DND-41 (cell line): ENCODE results near the gene MT3.

Experiments used
- ATAC-seq: fragments of 200-7000 bp; cut with Tn5 transposase; 3 replicates; pipeline ENCODE4 v1.9.1; 2021; ENCODE audit warnings: low read depth; ENCODE audit not compliant: insufficient read depth
- DNase-seq: peaks from one replicate; pipeline ENCODE4 v3.0.0-alpha.2; 2020
- H2AFZ ChIP-seq: 2 replicates; pipeline ENCODE4 v1.6.0; 2012; ENCODE audit warnings: low read depth, low read length
- H3K27ac ChIP-seq: 2 replicates; pipeline ENCODE4 v1.5.1; 2012; ENCODE audit warnings: low read length, inconsistent platforms
- H3K27me3 ChIP-seq: fragments of 200-600 bp; sonication (generic); 2 replicates; pipeline ENCODE4 v1.6.0; 2012; ENCODE audit warnings: low read length, mild to moderate bottlenecking, inconsistent platforms; ENCODE audit not compliant: insufficient read depth, poor library complexity
- H3K36me3 ChIP-seq: 2 replicates; pipeline ENCODE4 v1.5.1; 2012; ENCODE audit warnings: low read length, inconsistent platforms; ENCODE audit not compliant: insufficient read depth
- H3K4me1 ChIP-seq: 2 replicates; pipeline ENCODE4 v1.5.1; 2012; ENCODE audit warnings: mild to moderate bottlenecking, low read length; ENCODE audit not compliant: insufficient read depth
- H3K4me2 ChIP-seq: 2 replicates; pipeline ENCODE4 v1.6.0; 2012; ENCODE audit warnings: mild to moderate bottlenecking, moderate library complexity, low read length, inconsistent platforms; ENCODE audit not compliant: insufficient read depth
- H3K4me3 ChIP-seq, 2 experiments: fragments of 200-600 bp in 1 of 2; shearing (Covaris generic) in 1 of 2; 2 replicates each; pipeline ENCODE4 v1.5.1; 2012 to 2016; ENCODE audit warnings: inconsistent platforms in 2 of 2, low read length in 2 of 2, mild to moderate bottlenecking in 2 of 2, low read depth in 1 of 2, moderate library complexity in 1 of 2
- H3K79me2 ChIP-seq: 2 replicates; pipeline ENCODE4 v1.6.0; 2012; ENCODE audit warnings: low read length, inconsistent platforms; ENCODE audit not compliant: insufficient read depth
- H3K9ac ChIP-seq: 2 replicates; pipeline ENCODE4 v1.6.0; 2012; ENCODE audit warnings: low read depth, mild to moderate bottlenecking, inconsistent platforms, low read length, moderate library complexity
- H3K9me3 ChIP-seq: 2 replicates; pipeline ENCODE4 v1.5.1; 2012; ENCODE audit warnings: low read length, moderate library complexity, mild to moderate bottlenecking, inconsistent platforms; ENCODE audit not compliant: insufficient read depth, severe bottlenecking
- H4K20me1 ChIP-seq: 2 replicates; pipeline ENCODE4 v1.6.0; 2012; ENCODE audit warnings: low read length; ENCODE audit not compliant: insufficient read depth
- CTCF ChIP-seq: IDR thresholded peaks from 2 replicates; pipeline ENCODE4 v1.5.1; 2012; ENCODE audit warnings: borderline replicate concordance, low read length, moderate library complexity, mild to moderate bottlenecking; ENCODE audit not compliant: poor library complexity, severe bottlenecking; ENCODE audit errors: extremely low read depth
- EZH2 ChIP-seq: IDR thresholded peaks from 3 replicates; pipeline ENCODE4 v1.6.1; 2012; ENCODE audit warnings: borderline replicate concordance, low read depth, mild to moderate bottlenecking, moderate library complexity, low read length, inconsistent platforms; ENCODE audit not compliant: severe bottlenecking

MT3 gene

GRCh38 chr16:56637814-56638750 is 48.8 kb downstream of the MT3 start, which contains the start of gene MT1A:
TSS of gene MT1A (plus strand) at chr16:56638666. CDS start at chr16:56638739, 73 bp downstream.
- H2AFZ ChIP-seq = no peak within 1 kb of the TSS
- no peaks in the 10 kb centered on the region for H3K9me3 ChIP-seq
- ATAC-seq = no peak
- TF ChIP-seq EZH2 (no peak), CTCF (no peak)
- no peak for DNase-seq
- H3K4me2 ChIP-seq = no peak within 1 kb of the TSS
- H3K27me3 ChIP-seq = peaks cover 34% of the 10 kb centered on the region
- H3K36me3 ChIP-seq = no peaks in the 10 kb centered on the region
- no peak within 1 kb of the TSS for H3K27ac ChIP-seq
- H3K79me2 ChIP-seq = no peaks in the 10 kb centered on the region
- H3K4me3 ChIP-seq = no peak within 1 kb of the TSS
- no peaks in the 10 kb centered on the region for H4K20me1 ChIP-seq
- H3K9ac ChIP-seq = no peak within 1 kb of the TSS
- no peaks in the 10 kb centered on the region for H3K4me1 ChIP-seq

- TF ChIP-seq CTCF (no peak), EZH2 (no peak)
- Histone ChIP-seq H3K27me3 (peaks cover 38% of the 10 kb centered on the region), H3K9ac (no peak overlapping the region)
Observed at GRCh38 chr16:56639045-56639444, 49.7 kb downstream of the MT3 start.

GRCh38 chr16:56640076-56640475 is 50.7 kb downstream of the MT3 start:
- Histone ChIP-seq H3K4me1 (no peaks in the 10 kb centered on the region), H4K20me1 (no peaks in the 10 kb centered on the region), H3K4me3 (no peak overlapping the region), H3K27ac (no peak overlapping the region), H3K9ac (no peak overlapping the region), H3K27me3 (peaks cover 44% of the 10 kb centered on the region), H2AFZ (no peak overlapping the region), H3K4me2 (no peak overlapping the region), H3K36me3 (no peaks in the 10 kb centered on the region), H3K9me3 (no peaks in the 10 kb centered on the region), H3K79me2 (no peaks in the 10 kb centered on the region)
- TF ChIP-seq EZH2 = no peak
- no peak for TF ChIP-seq CTCF
- ATAC-seq = no peak
- no peak for DNase-seq

More at GRCh38 chr16:56639045-56639444, 49.7 kb downstream of the MT3 start:
- ATAC-seq (no peak), DNase-seq (no peak)
- H4K20me1 ChIP-seq = no peaks in the 10 kb centered on the region
- no peaks in the 10 kb centered on the region for H3K9me3 ChIP-seq
- H2AFZ ChIP-seq = no peak overlapping the region
- no peaks in the 10 kb centered on the region for H3K79me2 ChIP-seq
- no peak overlapping the region for H3K4me3 ChIP-seq
- no peak overlapping the region for H3K27ac ChIP-seq
- no peaks in the 10 kb centered on the region for H3K36me3 ChIP-seq
- no peaks in the 10 kb centered on the region for H3K4me1 ChIP-seq
- H3K4me2 ChIP-seq = no peak overlapping the region
